H1 (cell line): Measurements from ENCODE around the gene ESYT2. TPM values are rescaled to one million over a fixed set of nuclear protein-coding genes. Genes with fewer than 3 reads are reported as not detected.

ENCODE experiments used
- ASH2L ChIP-seq: fragments of 200-600, 300-600 bp; sonication (generic); IDR thresholded peaks from one replicate; pipeline ENCODE4 v1.7.1; 2017; ENCODE audit warnings: low read length
- CHD1 ChIP-seq: IDR thresholded peaks from 2 replicates; pipeline ENCODE4 v1.6.1; 2012; ENCODE audit warnings: low read depth, low read length, improper control_type of control experiment
- TCF12 ChIP-seq: IDR thresholded peaks from 2 replicates; pipeline ENCODE4 v1.6.1; 2011; ENCODE audit warnings: low read depth, mild to moderate bottlenecking, low read length
- polyA plus RNA-seq, 7 experiments: library from polyadenylated mRNA; depleted of rRNA in 3 of 7; stranded (reverse) in 5 of 7; unstranded in 2 of 7; fragments of >200 nt in 5 of 7; fragments of 200-250 nt in 2 of 7; gene quantifications; 1 replicate in 5 of 7; 2 replicates in 1 of 7; 4 replicates in 1 of 7; pipeline versions ENCODE4 v1.2.1 to v1.2.3, GENCODE V29; 2011 to 2013; ENCODE audit warnings: missing spikeins in 2 of 7, mixed read lengths in 2 of 7
- total RNA-seq: library from RNA; stranded (reverse); fragmentation: NEBNext Ultra II Directional; extraction: Animal tissue kit (Norgen Biotek cat#: 25700); gene quantifications from 2 replicates; pipeline ENCODE4 v1.2.1, GENCODE V29; 2021
- TF ChIP-seq, protein P1 (sequence below), 3 experiments: IDR thresholded peaks; 1 replicate in 2 of 3; 2 replicates in 1 of 3; pipeline versions ENCODE4 v1.5.1 to v1.6.1; 2011; ENCODE audit warnings: low read length in 3 of 3, mild to moderate bottlenecking in 3 of 3, inconsistent platforms in 2 of 3, low read depth in 1 of 3, moderate library complexity in 1 of 3; ENCODE audit not compliant: insufficient read depth in 1 of 3; ENCODE audit errors: control extremely low read depth in 1 of 3
- TF ChIP-seq, protein P2 (sequence below): IDR thresholded peaks from 2 replicates; pipeline ENCODE4 v1.6.1; 2011; ENCODE audit warnings: low read length, improper control_type of control experiment

Gene ESYT2
- total and polyA plus RNA-seq, 2 of the 8 experiments (the other 6 are each of a cell fraction or from before 2014, with no cell fraction given): 27.0 to 37.5 TPM

DNA sequence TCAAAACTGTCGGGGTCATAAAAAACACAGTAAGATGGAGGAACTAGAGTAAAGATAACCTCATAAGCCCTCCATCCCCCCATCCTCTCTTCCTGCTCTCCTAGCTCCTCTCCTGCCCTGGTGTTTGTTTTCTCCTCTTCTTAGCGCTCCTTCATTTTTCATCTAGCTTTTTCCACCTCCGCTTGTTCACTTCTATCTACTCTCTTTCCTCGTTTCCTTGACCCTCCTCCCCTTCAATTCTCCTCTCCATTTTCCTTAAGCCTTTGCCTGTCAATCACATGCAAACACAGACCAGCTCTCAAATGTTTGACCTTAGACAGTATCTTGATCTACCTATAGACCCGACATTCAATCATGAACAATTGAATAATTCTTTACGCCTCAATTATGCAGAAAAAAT lies 134.7 kb downstream of the ESYT2 start (continued):
- TF ChIP-seq, protein P1, sequence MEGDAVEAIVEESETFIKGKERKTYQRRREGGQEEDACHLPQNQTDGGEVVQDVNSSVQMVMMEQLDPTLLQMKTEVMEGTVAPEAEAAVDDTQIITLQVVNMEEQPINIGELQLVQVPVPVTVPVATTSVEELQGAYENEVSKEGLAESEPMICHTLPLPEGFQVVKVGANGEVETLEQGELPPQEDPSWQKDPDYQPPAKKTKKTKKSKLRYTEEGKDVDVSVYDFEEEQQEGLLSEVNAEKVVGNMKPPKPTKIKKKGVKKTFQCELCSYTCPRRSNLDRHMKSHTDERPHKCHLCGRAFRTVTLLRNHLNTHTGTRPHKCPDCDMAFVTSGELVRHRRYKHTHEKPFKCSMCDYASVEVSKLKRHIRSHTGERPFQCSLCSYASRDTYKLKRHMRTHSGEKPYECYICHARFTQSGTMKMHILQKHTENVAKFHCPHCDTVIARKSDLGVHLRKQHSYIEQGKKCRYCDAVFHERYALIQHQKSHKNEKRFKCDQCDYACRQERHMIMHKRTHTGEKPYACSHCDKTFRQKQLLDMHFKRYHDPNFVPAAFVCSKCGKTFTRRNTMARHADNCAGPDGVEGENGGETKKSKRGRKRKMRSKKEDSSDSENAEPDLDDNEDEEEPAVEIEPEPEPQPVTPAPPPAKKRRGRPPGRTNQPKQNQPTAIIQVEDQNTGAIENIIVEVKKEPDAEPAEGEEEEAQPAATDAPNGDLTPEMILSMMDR (IDR thresholded peaks at IDR 0.05; ENCODE audit: control extremely low read depth in 1 of 3, insufficient read depth in 1 of 3, low read depth in 1 of 3, low read length in 3 of 3): no peak
- no peak for TF ChIP-seq CHD1
- no peak for TF ChIP-seq TCF12
- TF ChIP-seq ASH2L: no peak
- TF ChIP-seq, protein P2, sequence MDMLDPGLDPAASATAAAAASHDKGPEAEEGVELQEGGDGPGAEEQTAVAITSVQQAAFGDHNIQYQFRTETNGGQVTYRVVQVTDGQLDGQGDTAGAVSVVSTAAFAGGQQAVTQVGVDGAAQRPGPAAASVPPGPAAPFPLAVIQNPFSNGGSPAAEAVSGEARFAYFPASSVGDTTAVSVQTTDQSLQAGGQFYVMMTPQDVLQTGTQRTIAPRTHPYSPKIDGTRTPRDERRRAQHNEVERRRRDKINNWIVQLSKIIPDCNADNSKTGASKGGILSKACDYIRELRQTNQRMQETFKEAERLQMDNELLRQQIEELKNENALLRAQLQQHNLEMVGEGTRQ: no peak
